ENCODE measurements around the gene MRO. TPM values are rescaled to one million over a fixed set of nuclear protein-coding genes. Genes with fewer than 3 reads are reported as not detected.
"Not testable (repeated sequence)": the region's sequence is repeated elsewhere in the genome, so short reads cannot be mapped to it uniquely, and the experiment has no call there.

The MRO gene
- total RNA-seq, 1 donor = 1.8 TPM

DNA sequence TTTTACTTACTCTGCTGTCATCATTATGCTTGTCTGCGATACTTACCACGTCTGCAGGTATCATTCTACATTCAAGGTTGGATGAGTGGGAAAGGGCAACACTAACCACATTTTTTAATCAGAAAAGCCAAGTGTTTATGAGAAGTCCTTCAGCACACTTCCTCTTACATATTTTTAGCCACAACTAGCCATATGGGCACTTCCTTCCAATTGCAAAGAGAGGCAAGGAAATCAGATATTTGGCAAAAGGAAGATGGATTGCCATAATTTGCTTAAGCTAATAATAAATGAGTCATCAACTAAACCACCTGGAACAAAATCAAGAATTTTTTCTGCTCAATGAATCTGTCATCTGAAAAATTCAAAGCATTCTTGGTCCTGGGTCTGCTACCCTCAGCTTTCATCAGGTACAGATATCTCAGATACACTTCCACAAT is 16.7 kb upstream of the MRO start:
- H3K4me3 ChIP-seq (ENCODE audit: insufficient read depth, low read length) = no peak overlapping the region
- peaks cover 4% of the 10 kb centered on the region for H3K27me3 ChIP-seq (ENCODE audit: insufficient read depth, low read length)
- no peaks in the 10 kb centered on the region for H3K79me2 ChIP-seq (ENCODE audit: insufficient read depth, low read length)
- no peaks in the 10 kb centered on the region for H3K9me3 ChIP-seq (ENCODE audit: low read depth, low read length)
- no peaks in the 10 kb centered on the region for H3K36me3 ChIP-seq (ENCODE audit: insufficient read depth, low read length)
- no peak for TF ChIP-seq CTCF (IDR thresholded peaks at IDR 0.05; ENCODE audit: extremely low read depth, low read depth, low read length)
- H3K27ac ChIP-seq (ENCODE audit: low read depth, low read length) = no peak overlapping the region
- H4K20me1 ChIP-seq (ENCODE audit: insufficient read depth, low read length) = no peaks in the 10 kb centered on the region
- H3K4me1 ChIP-seq (ENCODE audit: insufficient read depth, low read length) = peaks cover 2% of the 10 kb centered on the region
- H3K4me2 ChIP-seq (ENCODE audit: insufficient read depth, low read length) = no peak overlapping the region
- no peak overlapping the region for H2AFZ ChIP-seq (ENCODE audit: low read length)
- DNase-seq (ENCODE audit: insufficient read length, low spot score, missing footprints) = no peak

- not testable (repeated sequence) for H4K20me1 ChIP-seq (ENCODE audit: insufficient read depth, low read length); H3K9me3 ChIP-seq (ENCODE audit: low read depth, low read length); H3K27me3 ChIP-seq (ENCODE audit: insufficient read depth, low read length)
These were observed 13.7 kb upstream of the MRO start for GRCh38 chr18:50833496-50833895.

GRCh38 chr18:50832754-50833153 is 12.9 kb upstream of the MRO start:
- TF ChIP-seq CTCF (IDR thresholded peaks at IDR 0.05; ENCODE audit: extremely low read depth, low read depth, low read length) = no peak
- no peak overlapping the region for H3K4me2 ChIP-seq (ENCODE audit: insufficient read depth, low read length)
- no peak overlapping the region for H2AFZ ChIP-seq (ENCODE audit: low read length)
- no peak for DNase-seq (ENCODE audit: insufficient read length, low spot score, missing footprints)
- no peak overlapping the region for H3K4me3 ChIP-seq (ENCODE audit: insufficient read depth, low read length)
- no peak overlapping the region for H3K27ac ChIP-seq (ENCODE audit: low read depth, low read length)
- H3K27me3 ChIP-seq (ENCODE audit: insufficient read depth, low read length) = no peaks in the 10 kb centered on the region
- H3K79me2 ChIP-seq (ENCODE audit: insufficient read depth, low read length) = no peaks in the 10 kb centered on the region
- H4K20me1 ChIP-seq (ENCODE audit: insufficient read depth, low read length) = no peaks in the 10 kb centered on the region
- peaks cover 2% of the 10 kb centered on the region for H3K4me1 ChIP-seq (ENCODE audit: insufficient read depth, low read length)
- H3K36me3 ChIP-seq (ENCODE audit: insufficient read depth, low read length) = no peaks in the 10 kb centered on the region
- no peaks in the 10 kb centered on the region for H3K9me3 ChIP-seq (ENCODE audit: low read depth, low read length)

More at GRCh38 chr18:50833496-50833895, 13.7 kb upstream of the MRO start:
- H3K4me2 ChIP-seq (ENCODE audit: insufficient read depth, low read length); H3K4me1 ChIP-seq (ENCODE audit: insufficient read depth, low read length); H3K36me3 ChIP-seq (ENCODE audit: insufficient read depth, low read length); H3K4me3 ChIP-seq (ENCODE audit: insufficient read depth, low read length); H3K79me2 ChIP-seq (ENCODE audit: insufficient read depth, low read length); DNase-seq (ENCODE audit: insufficient read length, low spot score, missing footprints); H3K27ac ChIP-seq (ENCODE audit: low read depth, low read length); H2AFZ ChIP-seq (ENCODE audit: low read length): not testable (repeated sequence)

DNA sequence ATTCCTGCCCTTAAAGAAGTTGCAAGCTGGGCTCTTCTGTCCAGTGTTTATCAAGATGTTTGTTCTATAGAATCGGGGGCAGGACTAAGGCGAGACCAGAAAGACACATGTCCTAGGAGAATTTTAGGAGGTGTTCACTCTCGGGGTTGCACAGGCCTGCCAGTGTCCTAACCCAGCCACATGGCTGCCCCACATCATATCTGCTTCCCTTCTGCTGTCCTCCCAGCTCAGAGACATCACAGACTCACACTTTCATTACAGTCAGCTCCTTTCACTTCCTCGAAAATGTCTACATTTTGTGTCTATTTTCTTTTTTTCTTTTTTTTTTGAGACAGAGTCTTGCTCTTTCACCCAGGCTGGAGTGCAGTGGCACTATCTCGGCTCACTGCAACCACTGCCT is 10.7 kb upstream of the MRO start:
- no peaks in the 10 kb centered on the region for H4K20me1 ChIP-seq (ENCODE audit: insufficient read depth, low read length)
- H2AFZ ChIP-seq (ENCODE audit: low read length) = no peak overlapping the region
- H3K27ac ChIP-seq (ENCODE audit: low read depth, low read length) = no peak overlapping the region
- no peaks in the 10 kb centered on the region for H3K9me3 ChIP-seq (ENCODE audit: low read depth, low read length)
- no peaks in the 10 kb centered on the region for H3K27me3 ChIP-seq (ENCODE audit: insufficient read depth, low read length)
- no peak for TF ChIP-seq CTCF (IDR thresholded peaks at IDR 0.05; ENCODE audit: extremely low read depth, low read depth, low read length)
- DNase-seq (ENCODE audit: insufficient read length, low spot score, missing footprints) = no peak
- no peaks in the 10 kb centered on the region for H3K36me3 ChIP-seq (ENCODE audit: insufficient read depth, low read length)
- no peaks in the 10 kb centered on the region for H3K4me1 ChIP-seq (ENCODE audit: insufficient read depth, low read length)
- H3K4me2 ChIP-seq (ENCODE audit: insufficient read depth, low read length) = no peak overlapping the region
- no peak overlapping the region for H3K4me3 ChIP-seq (ENCODE audit: insufficient read depth, low read length)
- no peaks in the 10 kb centered on the region for H3K79me2 ChIP-seq (ENCODE audit: insufficient read depth, low read length)

Measured in osteoblast (primary cell).